A673 (cell line): ENCODE results near the gene ADNP.

Experiments used
- EZH2 ChIP-seq: fragments of 200-600 bp; sonication (generic); IDR thresholded peaks from 2 replicates; pipeline ENCODE4 v1.6.1; 2017; ENCODE audit warnings: borderline replicate concordance, low read depth, mild to moderate bottlenecking, mixed read lengths, antibody characterized with exemption, low read length; ENCODE audit not compliant: poor library complexity, severe bottlenecking
- TF ChIP-seq, protein P1 (sequence below): fragments of 300-800, 200-600 bp; sonication (generic); conservative IDR thresholded peaks from 2 replicates; pipeline ENCODE4 v1.5.1; 2017; ENCODE audit warnings: low read depth, mild to moderate bottlenecking, antibody characterized with exemption, low read length, moderate library complexity, mixed read lengths

DNA sequence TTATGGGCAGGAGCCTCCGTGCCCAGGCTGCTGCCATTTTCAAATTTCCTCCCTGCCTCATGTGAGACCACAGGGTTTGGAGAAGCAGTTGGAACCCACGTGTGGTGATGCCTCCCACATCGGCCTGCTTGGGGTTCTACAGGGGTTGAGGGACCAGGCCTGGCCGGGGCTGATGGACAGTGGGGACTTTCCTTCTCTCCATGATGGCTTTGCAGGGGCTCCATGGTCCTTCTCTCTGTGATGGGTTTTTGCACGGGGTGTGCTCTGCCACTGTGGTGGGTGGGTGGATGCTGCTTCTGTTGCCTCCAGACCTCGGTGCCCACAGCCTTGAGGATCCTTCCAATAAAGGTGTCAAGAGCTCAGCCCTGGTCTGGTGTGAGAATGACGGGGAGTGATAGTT is 54.4 kb downstream of the ADNP start:
- TF ChIP-seq, protein P1, sequence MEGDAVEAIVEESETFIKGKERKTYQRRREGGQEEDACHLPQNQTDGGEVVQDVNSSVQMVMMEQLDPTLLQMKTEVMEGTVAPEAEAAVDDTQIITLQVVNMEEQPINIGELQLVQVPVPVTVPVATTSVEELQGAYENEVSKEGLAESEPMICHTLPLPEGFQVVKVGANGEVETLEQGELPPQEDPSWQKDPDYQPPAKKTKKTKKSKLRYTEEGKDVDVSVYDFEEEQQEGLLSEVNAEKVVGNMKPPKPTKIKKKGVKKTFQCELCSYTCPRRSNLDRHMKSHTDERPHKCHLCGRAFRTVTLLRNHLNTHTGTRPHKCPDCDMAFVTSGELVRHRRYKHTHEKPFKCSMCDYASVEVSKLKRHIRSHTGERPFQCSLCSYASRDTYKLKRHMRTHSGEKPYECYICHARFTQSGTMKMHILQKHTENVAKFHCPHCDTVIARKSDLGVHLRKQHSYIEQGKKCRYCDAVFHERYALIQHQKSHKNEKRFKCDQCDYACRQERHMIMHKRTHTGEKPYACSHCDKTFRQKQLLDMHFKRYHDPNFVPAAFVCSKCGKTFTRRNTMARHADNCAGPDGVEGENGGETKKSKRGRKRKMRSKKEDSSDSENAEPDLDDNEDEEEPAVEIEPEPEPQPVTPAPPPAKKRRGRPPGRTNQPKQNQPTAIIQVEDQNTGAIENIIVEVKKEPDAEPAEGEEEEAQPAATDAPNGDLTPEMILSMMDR: no peak
- no peak for TF ChIP-seq EZH2
